Cardiac muscle cell (in vitro differentiated cells and primary cell): Measurements from ENCODE around the gene ABHD8. TPM values are rescaled to one million over a fixed set of nuclear protein-coding genes. Genes with fewer than 3 reads are reported as not detected.
"Not testable (repeated sequence)": the region's sequence is repeated elsewhere in the genome, so short reads cannot be mapped to it uniquely, and the experiment has no call there.

ENCODE experiments used
- DNase-seq, 2 donors: peaks; one replicate each; pipeline versions ENCODE4 v3.0.0 to v3.0.0-alpha.2; 2010 to 2017; ENCODE audit warnings: low read depth in 1 of 2, low spot score in 1 of 2
- H3K27ac ChIP-seq: fragments of 200-600 bp; sonication (generic); 2 replicates; pipeline ENCODE4 v1.5.1; 2016
- H3K27me3 ChIP-seq: fragments of 200-600 bp; sonication (generic); 2 replicates; pipeline ENCODE4 v1.6.0; 2016; ENCODE audit warnings: control low read depth
- H3K36me3 ChIP-seq: fragments of 200-600 bp; sonication (generic); 2 replicates; pipeline ENCODE4 v1.5.1; 2016; ENCODE audit warnings: control low read depth
- H3K4me1 ChIP-seq: fragments of 200-600 bp; sonication (generic); 2 replicates; pipeline ENCODE4 v1.8.1; 2017; ENCODE audit warnings: low read depth, mild to moderate bottlenecking, mixed run types
- H3K4me3 ChIP-seq: fragments of 200-600 bp; sonication (generic); 2 replicates; pipeline ENCODE4 v1.5.1; 2016; ENCODE audit warnings: mild to moderate bottlenecking
- H3K9me3 ChIP-seq: fragments of 200-600 bp; sonication (generic); 2 replicates; pipeline ENCODE4 v1.5.1; 2017; ENCODE audit warnings: low read depth, mild to moderate bottlenecking, control low read depth
- CTCF ChIP-seq: IDR thresholded peaks from 2 replicates; pipeline ENCODE4 v1.5.1; 2012; ENCODE audit warnings: low read depth, mild to moderate bottlenecking, low read length
- polyA plus RNA-seq: library from polyadenylated mRNA; unstranded; fragments of >200 nt; fragmentation: Nextera tagmentation; extraction: Ambion mirVana; gene quantifications from 2 replicates; pipeline ENCODE4 v1.2.1, GENCODE V29; 2016
- total RNA-seq: library from RNA; depleted of rRNA; stranded (reverse); fragments of >200 nt; gene quantifications from 2 replicates; pipeline ENCODE4 v1.2.3, GENCODE V29; 2016

The ABHD8 gene
- total and polyA plus RNA-seq, 2 experiments from 2014 or later = 38.1 to 50.6 TPM

- H3K4me3 ChIP-seq = no peak overlapping the region
- no peaks in the 10 kb centered on the region for H3K9me3 ChIP-seq
- no peaks in the 10 kb centered on the region for H3K36me3 ChIP-seq
- no peak overlapping the region for H3K27ac ChIP-seq
- peaks cover 6% of the 10 kb centered on the region for H3K4me1 ChIP-seq
- no peak for DNase-seq
- H3K27me3 ChIP-seq = no peaks in the 10 kb centered on the region
- no peak for TF ChIP-seq CTCF
Measured at GRCh38 chr19:17300992-17301619, 2.1 kb downstream of the ABHD8 start.

- no peak overlapping the region for H3K4me3 ChIP-seq
- TF ChIP-seq CTCF = no peak
- H3K4me1 ChIP-seq = no peaks in the 10 kb centered on the region
- H3K27me3 ChIP-seq = no peaks in the 10 kb centered on the region
- no peaks in the 10 kb centered on the region for H3K36me3 ChIP-seq
- no peak for DNase-seq
- no peaks in the 10 kb centered on the region for H3K9me3 ChIP-seq
- H3K27ac ChIP-seq = no peak overlapping the region
Measured at GRCh38 chr19:17296976-17297375, 6.2 kb downstream of the ABHD8 start.

GRCh38 chr19:17296273-17296672 is 7.0 kb downstream of the ABHD8 start:
- H3K4me1 ChIP-seq = no peaks in the 10 kb centered on the region
- no peaks in the 10 kb centered on the region for H3K36me3 ChIP-seq
- no peak overlapping the region for H3K4me3 ChIP-seq
- TF ChIP-seq CTCF = no peak
- H3K9me3 ChIP-seq = no peaks in the 10 kb centered on the region
- H3K27me3 ChIP-seq = no peaks in the 10 kb centered on the region
- DNase-seq = no peak
- no peak overlapping the region for H3K27ac ChIP-seq

- not testable (repeated sequence) for H3K27me3 ChIP-seq, H3K9me3 ChIP-seq, H3K4me3 ChIP-seq, H3K27ac ChIP-seq, H3K4me1 ChIP-seq, DNase-seq, H3K36me3 ChIP-seq
Measured at GRCh38 chr19:17295551-17295950, 7.7 kb downstream of the ABHD8 start.

GRCh38 chr19:17294051-17294891 is 9.0 kb downstream of the ABHD8 start:
- Histone ChIP-seq H3K9me3 (no peaks in the 10 kb centered on the region), H3K27me3 (no peaks in the 10 kb centered on the region), H3K27ac (no peak overlapping the region), H3K4me1 (no peaks in the 10 kb centered on the region), H3K4me3 (no peak overlapping the region), H3K36me3 (no peaks in the 10 kb centered on the region)
- peak in 1 of 2 donors; percentile 22 for DNase-seq
- TF ChIP-seq CTCF = no peak

GRCh38 chr19:17293605-17294004 is 9.6 kb downstream of the ABHD8 start:
- H3K4me1 ChIP-seq = no peaks in the 10 kb centered on the region
- H3K27ac ChIP-seq = no peak overlapping the region
- DNase-seq = no peak
- no peak for TF ChIP-seq CTCF
- H3K27me3 ChIP-seq = no peaks in the 10 kb centered on the region
- H3K36me3 ChIP-seq = no peaks in the 10 kb centered on the region
- no peak overlapping the region for H3K4me3 ChIP-seq
- no peaks in the 10 kb centered on the region for H3K9me3 ChIP-seq
